Osteocyte (in vitro differentiated cells): Measurements from ENCODE around the gene SMYD5. TPM values are rescaled to one million over a fixed set of nuclear protein-coding genes. Genes with fewer than 3 reads are reported as not detected.

Experiments
- DNase-seq: peaks from one replicate; pipeline ENCODE4 v3.0.0; 2021; ENCODE audit warnings: mixed read lengths; ENCODE audit not compliant: unreplicated experiment; ENCODE audit errors: extremely low spot score
- H3K27ac Mint-ChIP-seq: one replicate; pipeline ENCODE4 v1.8.0; 2021; ENCODE audit warnings: mild to moderate bottlenecking, mixed read lengths; ENCODE audit not compliant: unreplicated experiment
- H3K27me3 Mint-ChIP-seq: one replicate; pipeline ENCODE4 v1.8.0; 2021; ENCODE audit warnings: mixed read lengths; ENCODE audit not compliant: unreplicated experiment
- H3K36me3 Mint-ChIP-seq: one replicate; pipeline ENCODE4 v1.8.0; 2021; ENCODE audit warnings: mixed read lengths; ENCODE audit not compliant: unreplicated experiment
- H3K4me1 Mint-ChIP-seq: one replicate; pipeline ENCODE4 v1.8.0; 2021; ENCODE audit warnings: mixed read lengths; ENCODE audit not compliant: unreplicated experiment
- H3K4me3 Mint-ChIP-seq: one replicate; pipeline ENCODE4 v1.8.0; 2021; ENCODE audit warnings: mild to moderate bottlenecking, moderate library complexity, mixed read lengths; ENCODE audit not compliant: unreplicated experiment
- H3K9me3 Mint-ChIP-seq: one replicate; pipeline ENCODE4 v1.8.0; 2021; ENCODE audit warnings: mixed read lengths; ENCODE audit not compliant: unreplicated experiment
- total RNA-seq: library from RNA; stranded (reverse); gene quantifications from 2 replicates; pipeline ENCODE4 v1.2.1, GENCODE V29; 2021
- TF ChIP-seq, protein P1 (sequence below): fragments of 200-600 bp; sonication (generic); IDR thresholded peaks from 2 replicates; pipeline ENCODE4 v1.5.0; 2021; ENCODE audit warnings: antibody characterized with exemption, mild to moderate bottlenecking, moderate library complexity

Gene SMYD5
- total RNA-seq, 1 donor from 2014 or later, result 17.1 TPM

DNA sequence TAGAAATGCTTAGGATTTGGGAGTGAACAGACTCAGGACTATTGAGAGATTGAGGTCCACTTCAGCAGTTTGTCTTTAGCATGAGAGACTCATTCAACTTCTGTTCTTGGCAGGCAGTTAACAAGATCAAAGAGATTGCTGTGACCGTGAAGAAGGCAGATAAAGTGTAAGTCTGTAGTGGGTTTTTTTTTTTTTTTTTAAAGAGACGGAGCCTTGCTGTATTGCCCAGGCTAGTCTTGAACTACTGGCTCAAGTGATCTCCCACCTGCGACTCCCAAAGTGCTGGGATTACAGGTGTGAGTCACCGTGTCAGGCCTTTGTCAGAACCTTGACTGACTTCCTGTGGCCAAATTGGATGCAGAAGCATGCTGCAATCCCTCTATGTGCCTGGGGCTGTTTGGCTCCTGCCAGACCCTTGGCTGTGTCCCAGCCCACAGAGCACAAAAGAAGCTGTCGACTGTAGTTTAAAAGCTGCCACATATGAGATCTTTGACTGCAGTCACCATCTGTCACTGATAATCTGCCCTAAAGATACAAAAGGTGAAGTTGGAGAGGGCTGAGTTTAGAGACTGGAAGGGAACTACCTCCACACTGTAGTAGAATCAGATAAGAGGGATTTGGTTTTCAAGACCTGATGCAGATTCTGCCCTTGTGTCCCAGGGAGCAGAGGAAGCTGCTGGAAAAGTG, 30.0 kb downstream of the SMYD5 start:
- DNase-seq, result no peak
- H3K36me3 Mint-ChIP-seq, result peaks cover 50% of the 10 kb centered on the region
- TF ChIP-seq, protein P1, sequence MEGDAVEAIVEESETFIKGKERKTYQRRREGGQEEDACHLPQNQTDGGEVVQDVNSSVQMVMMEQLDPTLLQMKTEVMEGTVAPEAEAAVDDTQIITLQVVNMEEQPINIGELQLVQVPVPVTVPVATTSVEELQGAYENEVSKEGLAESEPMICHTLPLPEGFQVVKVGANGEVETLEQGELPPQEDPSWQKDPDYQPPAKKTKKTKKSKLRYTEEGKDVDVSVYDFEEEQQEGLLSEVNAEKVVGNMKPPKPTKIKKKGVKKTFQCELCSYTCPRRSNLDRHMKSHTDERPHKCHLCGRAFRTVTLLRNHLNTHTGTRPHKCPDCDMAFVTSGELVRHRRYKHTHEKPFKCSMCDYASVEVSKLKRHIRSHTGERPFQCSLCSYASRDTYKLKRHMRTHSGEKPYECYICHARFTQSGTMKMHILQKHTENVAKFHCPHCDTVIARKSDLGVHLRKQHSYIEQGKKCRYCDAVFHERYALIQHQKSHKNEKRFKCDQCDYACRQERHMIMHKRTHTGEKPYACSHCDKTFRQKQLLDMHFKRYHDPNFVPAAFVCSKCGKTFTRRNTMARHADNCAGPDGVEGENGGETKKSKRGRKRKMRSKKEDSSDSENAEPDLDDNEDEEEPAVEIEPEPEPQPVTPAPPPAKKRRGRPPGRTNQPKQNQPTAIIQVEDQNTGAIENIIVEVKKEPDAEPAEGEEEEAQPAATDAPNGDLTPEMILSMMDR, result no peak
- no peaks in the 10 kb centered on the region for H3K9me3 Mint-ChIP-seq
- no peak overlapping the region for H3K4me3 Mint-ChIP-seq
- H3K27ac Mint-ChIP-seq, result no peak overlapping the region
- peaks cover 3% of the 10 kb centered on the region for H3K4me1 Mint-ChIP-seq
- H3K27me3 Mint-ChIP-seq, result no peaks in the 10 kb centered on the region

DNA sequence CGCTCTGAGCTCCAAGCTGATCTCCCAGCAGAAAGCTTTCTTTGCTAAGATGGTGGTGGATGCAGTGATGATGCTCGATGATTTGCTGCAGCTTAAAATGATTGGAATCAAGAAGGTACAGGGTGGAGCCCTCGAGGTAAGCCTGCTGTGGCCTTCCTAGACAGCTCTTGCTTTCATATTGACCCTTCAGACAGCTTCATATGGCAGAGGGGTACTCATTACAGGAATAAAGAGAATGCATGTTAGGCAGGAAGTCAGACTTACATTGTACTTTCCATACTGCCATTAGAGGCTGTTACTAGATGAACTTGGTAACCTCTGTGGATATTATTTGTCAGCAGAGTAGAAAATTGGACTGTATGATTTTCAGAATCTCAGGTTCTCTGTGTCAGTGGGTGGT, 30.5 kb downstream of the SMYD5 start:
- H3K9me3 Mint-ChIP-seq, result no peaks in the 10 kb centered on the region
- no peak for DNase-seq
- H3K27me3 Mint-ChIP-seq, result no peaks in the 10 kb centered on the region
- TF ChIP-seq, protein P1, result no peak
- peaks cover 3% of the 10 kb centered on the region for H3K4me1 Mint-ChIP-seq
- peaks cover 55% of the 10 kb centered on the region for H3K36me3 Mint-ChIP-seq
- H3K4me3 Mint-ChIP-seq, result no peak overlapping the region
- no peak overlapping the region for H3K27ac Mint-ChIP-seq

GRCh38 chr2:73246850-73247249, 32.8 kb downstream of the SMYD5 start:
- H3K27ac Mint-ChIP-seq, result peak overlapping the region; percentile 13
- no peaks in the 10 kb centered on the region for H3K9me3 Mint-ChIP-seq
- TF ChIP-seq, protein P1, result no peak
- no peak overlapping the region for H3K4me3 Mint-ChIP-seq
- peaks cover 62% of the 10 kb centered on the region for H3K36me3 Mint-ChIP-seq
- H3K27me3 Mint-ChIP-seq, result no peaks in the 10 kb centered on the region
- no peak for DNase-seq
- H3K4me1 Mint-ChIP-seq, result peaks cover 3% of the 10 kb centered on the region

DNA sequence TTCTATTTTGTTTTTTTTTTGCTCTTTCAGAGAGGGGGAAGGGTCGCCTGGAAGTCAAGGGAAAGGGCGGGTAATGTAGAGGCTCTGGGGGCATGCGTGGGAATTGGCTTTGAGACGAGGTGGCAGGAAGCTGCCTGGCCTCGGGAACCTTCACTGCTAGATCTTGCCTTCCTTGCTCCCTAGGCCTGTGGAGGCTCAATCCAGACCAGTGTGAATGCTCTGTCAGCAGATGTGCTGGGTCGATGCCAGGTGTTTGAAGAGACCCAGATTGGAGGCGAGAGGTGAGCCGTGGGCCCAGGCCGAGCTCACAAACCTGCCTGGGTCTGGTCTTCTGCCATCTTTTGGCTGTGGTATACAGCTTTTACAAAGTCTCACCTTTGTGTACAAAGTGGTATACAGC, 35.6 kb downstream of the SMYD5 start:
- Mint-ChIP-seq H3K27me3 (no peaks in the 10 kb centered on the region), H3K4me3 (no peak overlapping the region), H3K9me3 (no peaks in the 10 kb centered on the region), H3K36me3 (peaks cover 70% of the 10 kb centered on the region), H3K27ac (no peak overlapping the region), H3K4me1 (no peaks in the 10 kb centered on the region)
- TF ChIP-seq, protein P1, result no peak
- DNase-seq, result no peak

DNA sequence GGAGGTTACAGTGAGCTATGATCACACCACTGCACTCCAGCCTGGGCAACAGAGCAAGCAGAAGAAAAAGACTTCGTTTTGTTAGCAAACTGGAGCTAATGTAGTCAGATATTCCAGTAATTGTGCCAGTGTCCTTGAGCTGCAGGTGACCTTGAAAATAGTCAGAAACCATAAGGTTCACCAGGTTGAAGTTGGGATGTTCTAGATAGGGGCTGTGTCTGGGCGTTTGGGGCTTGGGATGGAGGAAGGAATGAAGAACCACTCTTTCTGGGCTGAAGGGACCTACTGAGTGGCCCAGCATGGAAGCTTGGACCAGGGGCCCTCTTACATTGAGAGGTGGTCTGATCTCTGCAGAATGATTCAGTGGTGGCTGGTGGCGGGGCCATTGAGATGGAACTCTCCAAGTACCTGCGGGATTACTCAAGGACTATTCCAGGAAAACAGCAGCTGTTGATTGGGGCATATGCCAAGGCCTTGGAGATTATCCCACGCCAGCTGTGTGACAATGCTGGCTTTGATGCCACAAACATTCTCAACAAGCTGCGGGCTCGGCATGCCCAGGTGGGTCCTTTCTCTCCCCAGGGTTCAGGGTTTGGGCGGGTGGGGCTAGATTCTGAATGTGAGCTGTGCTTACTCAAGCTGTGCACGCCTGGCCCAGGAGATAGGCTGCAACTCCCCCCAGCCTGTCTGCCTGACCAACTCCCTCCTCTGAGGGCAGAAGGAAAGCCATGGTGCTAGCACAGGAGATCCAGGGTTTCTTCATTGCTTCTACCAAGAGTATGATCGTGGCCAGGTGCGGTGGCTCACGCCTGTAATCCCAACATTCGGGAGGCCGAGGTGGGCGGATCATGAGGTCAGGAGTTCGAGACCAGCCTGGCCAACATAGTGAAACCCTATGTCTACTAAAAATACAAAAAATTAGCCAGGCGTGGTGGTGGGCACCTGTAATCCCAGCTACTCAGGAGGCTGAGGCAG, 37.1 kb downstream of the SMYD5 start:
- no peak for DNase-seq
- H3K4me3 Mint-ChIP-seq, result no peak overlapping the region
- H3K27me3 Mint-ChIP-seq, result no peaks in the 10 kb centered on the region
- H3K4me1 Mint-ChIP-seq, result no peaks in the 10 kb centered on the region
- TF ChIP-seq, protein P1, result no peak
- no peak overlapping the region for H3K27ac Mint-ChIP-seq
- H3K36me3 Mint-ChIP-seq, result peaks cover 62% of the 10 kb centered on the region
- H3K9me3 Mint-ChIP-seq, result no peaks in the 10 kb centered on the region
